GM12878 (cell line): ENCODE results near the gene ELL2.

Experiments used
- CREB1 ChIP-seq: IDR thresholded peaks from 2 replicates; pipeline ENCODE4 v1.6.1; 2012; ENCODE audit warnings: low read depth, mild to moderate bottlenecking, inconsistent platforms
- MTA2 ChIP-seq: fragments of 450-650 bp; IDR thresholded peaks from 2 replicates; pipeline ENCODE4 v1.6.1; 2016; ENCODE audit warnings: low read depth, mild to moderate bottlenecking, moderate library complexity
- RELA ChIP-seq: fragments of 450-650 bp; IDR thresholded peaks from 2 replicates; pipeline ENCODE4 v1.8.0; 2014; ENCODE audit warnings: borderline replicate concordance; ENCODE audit not compliant: partially characterized antibody
- SREBF1 ChIP-seq: IDR thresholded peaks from 2 replicates; pipeline ENCODE4 v1.6.1; 2012; ENCODE audit warnings: mild to moderate bottlenecking, low read length
- STAT3 ChIP-seq: IDR thresholded peaks from 2 replicates; pipeline ENCODE4 v1.6.1; 2011; ENCODE audit warnings: low read depth, low read length, improper control_type of control experiment
- TAF1 ChIP-seq: IDR thresholded peaks from 2 replicates; pipeline ENCODE4 v1.6.1; 2011; ENCODE audit warnings: mild to moderate bottlenecking, low read depth, low read length, borderline replicate concordance
- ZBTB4 ChIP-seq: fragments of 450-650 bp; formaldehyde crosslinking; IDR thresholded peaks from 2 replicates; pipeline ENCODE4 v1.4.0; 2022; ENCODE audit warnings: mild to moderate bottlenecking, moderate library complexity
- ZNF274 ChIP-seq: IDR thresholded peaks from one replicate; pipeline ENCODE4 v1.8.0; 2011; ENCODE audit not compliant: insufficient read length, insufficient read depth
- ZNF592 ChIP-seq: fragments of 450-650 bp; IDR thresholded peaks from 2 replicates; pipeline ENCODE4 v1.6.1; 2017; ENCODE audit warnings: mild to moderate bottlenecking, moderate library complexity
- TF ChIP-seq, protein P1 (sequence below): IDR thresholded peaks from 2 replicates; pipeline ENCODE4 v1.6.1; 2011; ENCODE audit warnings: mild to moderate bottlenecking, low read depth, low read length, moderate library complexity; ENCODE audit not compliant: insufficient replicate concordance
- TF ChIP-seq, protein P2 (sequence below), 3 experiments: IDR thresholded peaks in 2 of 3; conservative IDR thresholded peaks in 1 of 3; 2 replicates each; pipeline ENCODE4 v1.5.1; 2011; ENCODE audit warnings: low read depth in 3 of 3, low read length in 3 of 3, mild to moderate bottlenecking in 3 of 3, control low read depth in 2 of 3, moderate library complexity in 2 of 3, inconsistent platforms in 1 of 3, mixed read lengths in 1 of 3; ENCODE audit not compliant: control insufficient read depth in 2 of 3, insufficient read depth in 1 of 3; ENCODE audit errors: extremely low read depth in 1 of 3

- no peak for TF ChIP-seq ZBTB4 (CRISPR knock-in tag)
- TF ChIP-seq, protein P1, sequence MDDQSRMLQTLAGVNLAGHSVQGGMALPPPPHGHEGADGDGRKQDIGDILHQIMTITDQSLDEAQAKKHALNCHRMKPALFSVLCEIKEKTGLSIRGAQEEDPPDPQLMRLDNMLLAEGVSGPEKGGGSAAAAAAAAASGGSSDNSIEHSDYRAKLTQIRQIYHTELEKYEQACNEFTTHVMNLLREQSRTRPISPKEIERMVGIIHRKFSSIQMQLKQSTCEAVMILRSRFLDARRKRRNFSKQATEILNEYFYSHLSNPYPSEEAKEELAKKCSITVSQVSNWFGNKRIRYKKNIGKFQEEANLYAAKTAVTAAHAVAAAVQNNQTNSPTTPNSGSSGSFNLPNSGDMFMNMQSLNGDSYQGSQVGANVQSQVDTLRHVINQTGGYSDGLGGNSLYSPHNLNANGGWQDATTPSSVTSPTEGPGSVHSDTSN: no peak
- no peak for TF ChIP-seq STAT3
- no peak for TF ChIP-seq MTA2
- TF ChIP-seq, protein P2, sequence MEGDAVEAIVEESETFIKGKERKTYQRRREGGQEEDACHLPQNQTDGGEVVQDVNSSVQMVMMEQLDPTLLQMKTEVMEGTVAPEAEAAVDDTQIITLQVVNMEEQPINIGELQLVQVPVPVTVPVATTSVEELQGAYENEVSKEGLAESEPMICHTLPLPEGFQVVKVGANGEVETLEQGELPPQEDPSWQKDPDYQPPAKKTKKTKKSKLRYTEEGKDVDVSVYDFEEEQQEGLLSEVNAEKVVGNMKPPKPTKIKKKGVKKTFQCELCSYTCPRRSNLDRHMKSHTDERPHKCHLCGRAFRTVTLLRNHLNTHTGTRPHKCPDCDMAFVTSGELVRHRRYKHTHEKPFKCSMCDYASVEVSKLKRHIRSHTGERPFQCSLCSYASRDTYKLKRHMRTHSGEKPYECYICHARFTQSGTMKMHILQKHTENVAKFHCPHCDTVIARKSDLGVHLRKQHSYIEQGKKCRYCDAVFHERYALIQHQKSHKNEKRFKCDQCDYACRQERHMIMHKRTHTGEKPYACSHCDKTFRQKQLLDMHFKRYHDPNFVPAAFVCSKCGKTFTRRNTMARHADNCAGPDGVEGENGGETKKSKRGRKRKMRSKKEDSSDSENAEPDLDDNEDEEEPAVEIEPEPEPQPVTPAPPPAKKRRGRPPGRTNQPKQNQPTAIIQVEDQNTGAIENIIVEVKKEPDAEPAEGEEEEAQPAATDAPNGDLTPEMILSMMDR (IDR thresholded peaks at IDR 0.05 in 2 of 3, conservative IDR thresholded peaks at IDR 0.05 in 1 of 3; ENCODE audit: control insufficient read depth in 2 of 3, extremely low read depth in 1 of 3, insufficient read depth in 1 of 3, low read depth in 3 of 3, low read length in 3 of 3): no peak
- no peak for TF ChIP-seq CREB1
- no peak for TF ChIP-seq RELA
- TF ChIP-seq ZNF274: no peak
- TF ChIP-seq TAF1: no peak
- TF ChIP-seq SREBF1: no peak
- no peak for TF ChIP-seq ZNF592
Observed at GRCh38 chr5:95996904-95997723, 35.5 kb upstream of the ELL2 start.
